GM10266 (cell line): ENCODE data around the gene SLC38A4.
"Not testable (repeated sequence)": the region's sequence is repeated elsewhere in the genome, so short reads cannot be mapped to it uniquely, and the experiment has no call there.

Experiments
- DNase-seq: peaks from one replicate; pipeline ENCODE4 v3.0.0; 2012; ENCODE audit errors: extremely low spot score
- TF ChIP-seq, protein P1 (sequence below): IDR thresholded peaks from 2 replicates; pipeline ENCODE4 v1.5.1; 2012; ENCODE audit warnings: mild to moderate bottlenecking, low read depth; ENCODE audit not compliant: control insufficient read depth, insufficient read depth; ENCODE audit errors: missing control alignments

The SLC38A4 gene

DNA sequence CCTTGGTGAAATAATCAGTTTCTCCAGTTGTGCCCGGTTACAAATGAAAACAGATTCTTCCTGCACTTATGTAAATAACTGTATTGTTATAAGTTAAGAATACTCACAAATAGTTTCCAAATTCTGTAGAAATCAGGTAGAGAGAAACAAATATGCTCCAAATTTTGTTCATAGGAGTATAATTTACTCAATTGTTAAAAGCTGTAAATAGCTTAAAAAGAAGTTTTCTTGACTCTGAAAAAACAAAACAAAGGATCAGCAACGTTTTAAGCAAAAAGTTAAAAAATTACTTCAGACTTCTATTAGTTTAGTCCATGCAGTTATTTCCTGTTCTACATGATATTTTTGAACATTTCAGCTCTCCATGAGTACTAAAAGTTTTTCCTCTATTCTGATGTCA lies 30.0 kb upstream of the SLC38A4 start:
- TF ChIP-seq, protein P1, sequence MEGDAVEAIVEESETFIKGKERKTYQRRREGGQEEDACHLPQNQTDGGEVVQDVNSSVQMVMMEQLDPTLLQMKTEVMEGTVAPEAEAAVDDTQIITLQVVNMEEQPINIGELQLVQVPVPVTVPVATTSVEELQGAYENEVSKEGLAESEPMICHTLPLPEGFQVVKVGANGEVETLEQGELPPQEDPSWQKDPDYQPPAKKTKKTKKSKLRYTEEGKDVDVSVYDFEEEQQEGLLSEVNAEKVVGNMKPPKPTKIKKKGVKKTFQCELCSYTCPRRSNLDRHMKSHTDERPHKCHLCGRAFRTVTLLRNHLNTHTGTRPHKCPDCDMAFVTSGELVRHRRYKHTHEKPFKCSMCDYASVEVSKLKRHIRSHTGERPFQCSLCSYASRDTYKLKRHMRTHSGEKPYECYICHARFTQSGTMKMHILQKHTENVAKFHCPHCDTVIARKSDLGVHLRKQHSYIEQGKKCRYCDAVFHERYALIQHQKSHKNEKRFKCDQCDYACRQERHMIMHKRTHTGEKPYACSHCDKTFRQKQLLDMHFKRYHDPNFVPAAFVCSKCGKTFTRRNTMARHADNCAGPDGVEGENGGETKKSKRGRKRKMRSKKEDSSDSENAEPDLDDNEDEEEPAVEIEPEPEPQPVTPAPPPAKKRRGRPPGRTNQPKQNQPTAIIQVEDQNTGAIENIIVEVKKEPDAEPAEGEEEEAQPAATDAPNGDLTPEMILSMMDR, result no peak
- DNase-seq, result no peak

DNA sequence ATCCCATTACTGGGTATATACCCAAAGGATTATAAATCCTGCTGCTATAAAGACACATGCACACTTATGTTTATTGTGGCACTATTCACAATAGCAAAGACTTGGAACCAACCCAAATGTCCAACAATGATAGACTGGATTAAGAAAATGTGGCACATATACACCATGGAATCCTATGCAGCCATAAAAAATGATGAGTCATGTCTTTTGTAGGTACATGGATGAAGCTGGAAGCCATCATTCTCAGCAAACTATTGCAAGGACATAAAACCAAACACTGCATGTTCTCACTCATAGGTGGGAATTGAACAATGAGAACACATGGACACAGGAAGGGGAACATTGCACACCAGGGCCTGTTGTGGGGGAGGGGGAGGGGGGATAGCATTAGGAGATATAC lies 28.4 kb upstream of the SLC38A4 start:
- DNase-seq, result not testable (repeated sequence)

DNA sequence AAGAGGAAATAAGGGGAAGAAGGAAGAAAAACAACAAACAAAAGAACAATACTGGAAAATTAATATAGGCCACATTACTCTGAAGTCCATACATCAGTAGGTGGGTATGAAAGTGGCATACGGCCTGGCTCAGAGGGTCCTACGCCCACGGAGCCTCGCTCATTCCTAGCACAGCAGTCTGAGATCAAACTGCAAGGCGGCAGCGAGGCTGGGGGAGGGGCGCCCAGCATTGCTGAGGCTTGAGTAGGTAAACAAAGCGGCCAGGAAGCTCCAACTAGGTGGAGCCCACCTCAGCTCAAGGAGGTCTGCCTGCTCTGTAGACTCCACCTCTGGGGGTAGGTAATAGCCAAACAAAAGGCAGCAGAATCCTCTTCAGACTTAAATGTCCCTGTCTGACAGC lies 23.0 kb upstream of the SLC38A4 start:
- DNase-seq, result not testable (repeated sequence)

DNA sequence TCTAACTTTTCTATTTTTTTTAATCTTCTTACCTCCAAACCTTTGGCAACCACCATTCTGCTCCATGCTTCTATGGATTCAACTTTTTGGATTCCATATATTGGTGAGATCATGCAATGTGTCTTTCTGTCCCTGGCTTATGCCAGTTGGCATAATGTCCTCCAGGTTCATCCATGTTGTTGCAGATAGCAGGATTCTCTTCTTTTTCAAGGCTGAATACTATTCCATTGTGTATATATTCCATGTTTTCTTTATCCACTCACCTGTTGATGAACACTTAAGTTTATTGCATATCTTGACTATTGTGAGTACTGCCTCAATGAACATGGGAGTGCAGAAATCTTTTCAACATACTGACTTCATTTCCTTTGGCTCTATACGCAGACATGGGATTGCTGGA lies 21.2 kb upstream of the SLC38A4 start:
- TF ChIP-seq, protein P1, result no peak
- no peak for DNase-seq

DNA sequence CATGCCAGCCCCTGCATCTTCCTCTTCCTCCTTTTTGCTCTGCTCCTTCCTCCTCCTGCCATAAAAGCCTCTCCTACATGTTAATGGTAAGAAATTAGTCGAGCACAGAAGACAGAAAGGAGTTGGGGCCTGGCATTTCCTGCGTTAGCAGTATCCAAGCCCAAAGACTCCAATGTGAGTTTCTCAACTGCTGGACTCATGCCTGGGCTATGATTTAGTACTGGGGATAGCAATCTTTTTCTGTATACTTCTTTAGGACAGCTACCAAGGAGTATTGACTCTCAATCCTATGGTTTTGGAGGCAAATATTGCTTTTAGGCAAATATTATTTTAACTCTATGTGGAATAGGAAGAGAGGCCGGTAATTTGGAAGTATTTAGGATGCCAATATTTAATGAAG lies 18.0 kb upstream of the SLC38A4 start:
- TF ChIP-seq, protein P1, result no peak
- no peak for DNase-seq

DNA sequence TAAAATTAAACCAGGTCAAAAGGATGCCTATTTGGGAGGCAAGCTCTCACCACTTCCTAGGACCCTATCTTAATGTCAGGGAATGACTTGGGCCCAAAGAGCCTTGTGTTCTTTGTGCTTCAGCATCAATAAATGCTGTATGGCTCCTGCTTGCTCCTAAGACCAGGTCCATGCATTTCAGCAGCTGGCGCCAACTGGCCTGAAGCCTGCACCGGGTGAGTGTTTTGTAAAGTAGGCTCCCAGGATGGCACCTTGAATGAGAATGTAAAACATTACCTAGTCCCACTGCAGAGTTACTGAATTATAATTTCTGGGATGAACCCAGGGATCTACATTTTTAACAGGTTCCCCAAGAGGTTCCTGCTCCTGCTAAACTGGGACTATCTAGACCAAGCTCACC lies 16.1 kb upstream of the SLC38A4 start:
- TF ChIP-seq, protein P1, result no peak
- no peak for DNase-seq

DNA sequence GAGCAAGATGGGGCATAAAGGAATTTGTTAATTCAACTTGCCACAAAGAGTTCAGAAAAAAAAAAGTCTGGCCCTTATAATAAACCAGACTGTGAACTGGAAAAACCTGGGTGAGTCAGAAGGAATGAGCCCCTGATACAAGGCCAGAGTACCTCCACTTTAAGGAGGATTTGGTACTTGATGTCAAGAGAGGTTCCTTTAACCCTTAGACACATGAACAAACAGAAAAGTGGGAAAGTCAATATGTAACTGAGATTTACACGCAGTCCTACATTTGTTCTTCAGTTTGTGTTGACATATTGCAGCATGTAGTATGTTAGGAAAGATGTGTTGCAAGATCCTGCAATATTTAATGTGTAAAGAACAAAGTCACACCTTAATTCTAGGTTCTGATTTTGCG lies 14.2 kb upstream of the SLC38A4 start:
- no peak for DNase-seq

DNA sequence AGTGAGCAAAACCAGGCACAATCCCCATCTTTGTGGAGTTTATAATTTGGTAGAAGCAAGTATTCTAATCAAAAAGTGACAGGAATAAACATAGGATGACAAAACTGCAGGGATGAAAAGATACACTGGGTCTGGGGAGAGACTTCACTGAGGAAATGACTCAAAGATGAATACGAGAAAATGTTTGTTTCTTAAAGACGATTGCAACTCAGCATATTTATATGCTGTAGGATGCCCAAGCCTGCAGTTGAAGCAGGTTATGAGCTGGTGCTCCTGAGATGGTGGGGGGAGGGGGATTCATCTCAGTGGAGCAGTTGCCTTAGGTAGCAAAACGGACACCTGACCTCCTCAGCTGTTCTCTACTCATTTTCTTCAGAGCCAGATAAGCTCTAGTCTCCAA lies 13.4 kb upstream of the SLC38A4 start:
- TF ChIP-seq, protein P1, result no peak
- no peak for DNase-seq

More for the DNA sequence above, 14.2 kb upstream of the SLC38A4 start:
- TF ChIP-seq, protein P1, result no peak
